Right cardiac atrium (tissue), 5 donors: Measurements from ENCODE around the gene SMIM8. TPM values are rescaled to one million over a fixed set of nuclear protein-coding genes. Genes with fewer than 3 reads are reported as not detected.

Source experiments
- ATAC-seq, 2 donors: fragments of 200-7000 bp; cut with Tn5 transposase; one replicate each; pipeline versions ENCODE4 v1.8.0 to v1.9.1; 2020; ENCODE audit warnings: moderate library complexity in 2 of 2, mild to moderate bottlenecking in 1 of 2
- DNase-seq, 3 donors: peaks; one replicate each; pipeline ENCODE4 v3.0.0-alpha.2; 2020
- H3K27ac ChIP-seq: one replicate; pipeline ENCODE4 v1.5.1; 2013; ENCODE audit warnings: mild to moderate bottlenecking, low read length, control low read depth, moderate library complexity
- H3K27me3 ChIP-seq: one replicate; pipeline ENCODE4 v1.6.1; 2013; ENCODE audit not compliant: control insufficient read depth, insufficient read depth
- H3K4me1 ChIP-seq: one replicate; pipeline ENCODE4 v1.6.1; 2013; ENCODE audit warnings: low read length; ENCODE audit not compliant: control insufficient read depth, insufficient read depth
- H3K4me3 ChIP-seq: one replicate; pipeline ENCODE4 v1.5.1; 2013; ENCODE audit warnings: low read length, control low read depth
- H3K9me3 ChIP-seq: one replicate; pipeline ENCODE4 v1.6.1; 2013; ENCODE audit warnings: low read length; ENCODE audit not compliant: control insufficient read depth
- WGBS: extraction: QIAGEN DNeasy Blood & Tissue Kit; methylation state at CpG from one replicate; pipeline ENCODE4 v1.1.7; 2013; 5-methylcytosine and 5-hydroxymethylcytosine counted together
- intact Hi-C, 4 donors: fragments of 100-400 bp; cut with DNase I; formaldehyde crosslinking; loops; one replicate each; pipeline versions ENCODE4 v1.11.0 to v1.14.0; 2022 to 2023
- polyA plus RNA-seq: library from polyadenylated mRNA; stranded (reverse); fragments of 200-250 nt; gene quantifications from one replicate; pipeline ENCODE4 v1.2.3, GENCODE V29; 2013
- total RNA-seq, 4 donors: library from RNA; stranded (reverse); fragmentation: NEBNext Ultra II Directional; extraction: Animal tissue kit (Norgen Biotek cat#: 25700); gene quantifications; one replicate each; pipeline ENCODE4 v1.2.1, GENCODE V29; 2021
- donor health status: healthy with polysubstance abuse.
- donor health status: DM: no; HTN: yes; CAD: no.
- donor health status: DM: no; HTN: no; CAD: no.
- donor health status: DM: no; HTN: yes; CAD: no; lungs with severe emphysema.
- donor health status: DM: yes; HTN: yes; CAD: no.

Gene SMIM8
- total and polyA plus RNA-seq, 5 donors, result 10.6 to 21.7 (median 14.8) TPM

- 83% methylated on average over 3 of the region's 3 CpGs for WGBS
- DNase-seq (no peak), ATAC-seq (no peak)
- Histone ChIP-seq H3K9me3 (no peaks in the 10 kb centered on the region), H3K27me3 (no peaks in the 10 kb centered on the region), H3K27ac (no peak overlapping the region), H3K4me3 (no peak overlapping the region), H3K4me1 (no peaks in the 10 kb centered on the region)
- intact Hi-C loops, result no loop called here
Measured at GRCh38 chr6:87384449-87384848, 62.1 kb downstream of the SMIM8 start.

GRCh38 chr6:87391334-87391733 lies 68.9 kb downstream of the SMIM8 start:
- Histone ChIP-seq H3K27me3 (no peaks in the 10 kb centered on the region), H3K27ac (no peak overlapping the region), H3K9me3 (no peaks in the 10 kb centered on the region), H3K4me1 (no peaks in the 10 kb centered on the region), H3K4me3 (no peak overlapping the region)
- intact Hi-C loops, result no loop called here
- DNase-seq (no peak), ATAC-seq (no peak)
- 57% methylated on average over 3 of the region's 3 CpGs for WGBS

Other genes starting within 250 kb of the SMIM8 start
- under 1 TPM in 2 of 4 donors, not detected in 2; 0.50 to 0.94 TPM for gene CGA, start 227.5 kb upstream of the SMIM8 start, total RNA-seq
- gene CGA, start 227.5 kb upstream of the SMIM8 start, polyA plus RNA-seq, result 0.41 TPM
- 10 to 100 TPM; 46.7 to 58.3 (median 48.7) TPM for gene ZNF292, start 167.0 kb upstream of the SMIM8 start, total RNA-seq
- 5.8 TPM for gene ZNF292, start 167.0 kb upstream of the SMIM8 start, polyA plus RNA-seq
- not detected for gene GJB7, start 6.7 kb downstream of the SMIM8 start, total RNA-seq
- gene GJB7, start 6.7 kb downstream of the SMIM8 start, polyA plus RNA-seq, result not detected
- 1 to 10 TPM; 2.0 to 4.3 (median 2.5) TPM for gene C6orf163, start 22.2 kb downstream of the SMIM8 start, total RNA-seq
- gene C6orf163, start 22.2 kb downstream of the SMIM8 start, polyA plus RNA-seq, result 1.6 TPM
- under 1 TPM in 3 of 4 donors, not detected in 1; 0.31 to 0.60 (median 0.50) TPM for gene CFAP206, start 85.4 kb downstream of the SMIM8 start, total RNA-seq
- 0.14 TPM for gene CFAP206, start 85.4 kb downstream of the SMIM8 start, polyA plus RNA-seq
- gene SLC35A1, start 150.4 kb downstream of the SMIM8 start, total RNA-seq, result 10 to 100 TPM; 13.1 to 17.6 (median 15.1) TPM
- 18.0 TPM for gene SLC35A1, start 150.4 kb downstream of the SMIM8 start, polyA plus RNA-seq